ENCODE measurements around the gene MRPL52. TPM values are rescaled to one million over a fixed set of nuclear protein-coding genes. Genes with fewer than 3 reads are reported as not detected.

The MRPL52 gene
- total RNA-seq, 2 donors from 2014 or later: 36.2 to 44.6 TPM

- peak overlapping the region; percentile 71 for H3K27ac Mint-ChIP-seq
- peaks cover 34% of the 10 kb centered on the region for H3K4me1 Mint-ChIP-seq
- no peak overlapping the region for H3K4me3 Mint-ChIP-seq
- DNase-seq: no peak
- ATAC-seq: no peak
- H3K36me3 Mint-ChIP-seq (ENCODE audit: low read depth): peaks cover 5% of the 10 kb centered on the region
- no peaks in the 10 kb centered on the region for H3K9me3 ChIP-seq (ENCODE audit: control insufficient read depth, low read length, poor library complexity, severe bottlenecking)
- no peaks in the 10 kb centered on the region for H3K27me3 Mint-ChIP-seq
These were observed 48.9 kb downstream of the MRPL52 start for GRCh38 chr14:22878271-22879246.

- H3K9me3 ChIP-seq (ENCODE audit: control insufficient read depth, low read length, poor library complexity, severe bottlenecking): no peaks in the 10 kb centered on the region
These were observed 52.4 kb downstream of the MRPL52 start for GRCh38 chr14:22882064-22882463.

GRCh38 chr14:22882529-22883172, 53.0 kb downstream of the MRPL52 start:
- H3K4me1 Mint-ChIP-seq: peaks cover 45% of the 10 kb centered on the region
- peaks cover 5% of the 10 kb centered on the region for H3K36me3 Mint-ChIP-seq (ENCODE audit: low read depth)
- H3K4me3 Mint-ChIP-seq: no peak overlapping the region
- DNase-seq: peak in 1 of 3 donors; percentile 20
- no peak for ATAC-seq
- no peaks in the 10 kb centered on the region for H3K27me3 Mint-ChIP-seq
- peak overlapping the region; percentile 67 for H3K27ac Mint-ChIP-seq
- no peaks in the 10 kb centered on the region for H3K9me3 ChIP-seq (ENCODE audit: control insufficient read depth, low read length, poor library complexity, severe bottlenecking)

More at GRCh38 chr14:22882064-22882463, 52.4 kb downstream of the MRPL52 start:
- ATAC-seq (no peak), DNase-seq (no peak)
- Mint-ChIP-seq H3K36me3 (ENCODE audit: low read depth) (peaks cover 5% of the 10 kb centered on the region), H3K27me3 (no peaks in the 10 kb centered on the region), H3K4me3 (no peak overlapping the region), H3K27ac (peak overlapping the region; percentile 67), H3K4me1 (peaks cover 45% of the 10 kb centered on the region)

GRCh38 chr14:22883173-22883976, 53.7 kb downstream of the MRPL52 start, which contains the start of gene REM2:
Gene REM2 (plus strand): TSS chr14:22883222. CDS start chr14:22883288, 66 bp downstream.
- H3K4me1 Mint-ChIP-seq: peaks cover 46% of the 10 kb centered on the region
- peaks cover 3% of the 10 kb centered on the region for H3K36me3 Mint-ChIP-seq (ENCODE audit: low read depth)
- H3K9me3 ChIP-seq (ENCODE audit: control insufficient read depth, low read length, poor library complexity, severe bottlenecking): no peaks in the 10 kb centered on the region
- H3K27me3 Mint-ChIP-seq: no peaks in the 10 kb centered on the region
- H3K27ac Mint-ChIP-seq: peak within 1 kb of the TSS; percentile 91
- no peak for DNase-seq
- H3K4me3 Mint-ChIP-seq: no peak within 1 kb of the TSS
- ATAC-seq: no peak

GRCh38 chr14:22884076-22884737, 54.5 kb downstream of the MRPL52 start:
- Mint-ChIP-seq H3K27me3 (no peaks in the 10 kb centered on the region), H3K4me3 (no peak overlapping the region), H3K4me1 (peaks cover 45% of the 10 kb centered on the region), H3K36me3 (ENCODE audit: low read depth) (peaks cover 3% of the 10 kb centered on the region), H3K27ac (peak overlapping the region; percentile 91)
- ATAC-seq (no peak), DNase-seq (no peak)
- H3K9me3 ChIP-seq (ENCODE audit: control insufficient read depth, low read length, poor library complexity, severe bottlenecking): no peaks in the 10 kb centered on the region

Other genes starting within 250 kb of the MRPL52 start
- 10 to 100 TPM; 95.4 to 96.0 TPM for gene DAD1, start 240.7 kb upstream of the MRPL52 start, total RNA-seq
- 10 to 100 TPM; 12.3 to 19.0 TPM for gene ABHD4, start 231.6 kb upstream of the MRPL52 start, total RNA-seq
- gene OR6J1, start 185.5 kb upstream of the MRPL52 start, total RNA-seq: not detected
- 100 to 1,000 TPM; 150 to 171 TPM for gene OXA1L, start 63.2 kb upstream of the MRPL52 start, total RNA-seq
- gene SLC7A7, start 14.5 kb upstream of the MRPL52 start, total RNA-seq: 1 to 10 TPM in 1 of 2 donors, under 1 TPM in 1; 0.55 to 3.1 TPM
- 1 to 10 TPM in 1 of 2 donors, under 1 TPM in 1; 0.85 to 1.0 TPM for gene MMP14, start 6.7 kb downstream of the MRPL52 start, total RNA-seq
- gene LRP10, start 41.9 kb downstream of the MRPL52 start, total RNA-seq: 10 to 100 TPM; 76.9 to 84.5 TPM
- 1 to 10 TPM; 7.2 to 8.7 TPM for gene REM2, start 53.3 kb downstream of the MRPL52 start, total RNA-seq
- gene RBM23, start 89.3 kb downstream of the MRPL52 start, total RNA-seq: 10 to 100 TPM; 77.3 to 88.9 TPM
- 10 to 100 TPM; 22.8 to 33.9 TPM for gene PRMT5, start 99.5 kb downstream of the MRPL52 start, total RNA-seq
- 10 to 100 TPM; 19.5 to 25.9 TPM for gene HAUS4, start 127.2 kb downstream of the MRPL52 start, total RNA-seq
- 1 to 10 TPM; 1.3 to 1.5 TPM for gene AJUBA, start 152.7 kb downstream of the MRPL52 start, total RNA-seq
- 1 to 10 TPM; 9.0 to 9.1 TPM for gene C14orf93, start 180.3 kb downstream of the MRPL52 start, total RNA-seq
- 10 to 100 TPM; 17.6 to 19.9 TPM for gene PSMB5, start 205.0 kb downstream of the MRPL52 start, total RNA-seq
- gene PSMB11, start 212.3 kb downstream of the MRPL52 start, total RNA-seq: not detected
- 1 to 10 TPM; 1.6 to 1.8 TPM for gene CDH24, start 227.6 kb downstream of the MRPL52 start, total RNA-seq